Pancreas (tissue), 10 donors: ENCODE data around the gene CD36. TPM values are rescaled to one million over a fixed set of nuclear protein-coding genes. Genes with fewer than 3 reads are reported as not detected.
A peak's percentile ranks its signal among the peaks of the same experiment; 100 is the strongest.

Source experiments
- ATAC-seq, 4 donors: fragments of 200-7000 bp; cut with Tn5 transposase; one replicate each; pipeline versions ENCODE4 v1.8.0 to v1.9.1; 2020; ENCODE audit warnings: mild to moderate bottlenecking in 4 of 4, moderate library complexity in 4 of 4
- DNase-seq, 6 donors: peaks; one replicate each; pipeline ENCODE4 v3.0.0-alpha.2; 2020
- FAIRE-seq: peaks from 2 replicates; lab custom pipeline; 2012; peaks lifted over from hg19 to GRCh38; lab: Jason Lieb, UNC
- H3K27ac ChIP-seq, 4 donors: fragments of 200-600 bp; sonication (generic); 1 replicate in 3 of 4; 2 replicates in 1 of 4; pipeline versions ENCODE4 v1.5.0 to v1.8.0; 2020
- H3K27me3 ChIP-seq, 4 donors: fragments of 200-600 bp; one replicate each; pipeline ENCODE4 v1.8.0; 2021
- H3K36me3 ChIP-seq, 3 donors: fragments of 200-600 bp; sonication (generic) in 1 of 3; one replicate each; pipeline versions ENCODE4 v1.5.0 to v1.8.0; 2020 to 2021
- H3K4me1 ChIP-seq, 3 donors: fragments of 200-600 bp; one replicate each; pipeline ENCODE4 v1.8.0; 2021
- H3K4me3 ChIP-seq, 4 donors: fragments of 200-600 bp; sonication (generic) in 2 of 4; one replicate each; pipeline versions ENCODE4 v1.5.0 to v1.8.0; 2020 to 2021
- H3K9me3 ChIP-seq, 4 donors: fragments of 200-600 bp; one replicate each; pipeline ENCODE4 v1.8.0; 2021
- CTCF ChIP-seq, 4 donors: fragments of 200-600 bp; sonication (generic) in 3 of 4; IDR thresholded peaks; one replicate each; pipeline versions ENCODE4 v1.5.0 to v1.8.0; 2021; ENCODE audit warnings: antibody characterized with exemption in 4 of 4
- WGBS, 2 donors: extraction: QIAGEN DNeasy Blood & Tissue Kit; methylation state at CpG; one replicate each; pipeline ENCODE4 v1.1.7; 2013; 5-methylcytosine and 5-hydroxymethylcytosine counted together
- intact Hi-C, 3 donors: fragments of 100-400 bp; cut with DNase I; formaldehyde crosslinking; loops; one replicate each; pipeline versions ENCODE4 v1.11.1 to v1.14.2; 2022
- polyA plus RNA-seq, 2 donors: library from polyadenylated mRNA; stranded (reverse); fragments of 200-250 nt; gene quantifications; one replicate each; pipeline ENCODE4 v1.2.3, GENCODE V29; 2013
- total RNA-seq, 6 donors: library from RNA; stranded (reverse); fragmentation: NEBNext Ultra II Directional in 4 of 6; extraction: Animal tissue kit (Norgen Biotek cat#: 25700) in 4 of 6; gene quantifications; one replicate each; pipeline versions ENCODE4 v1.2.1 to v1.2.4, GENCODE V29; 2021 to 2023
- donor health status: healthy with polysubstance abuse.
- donor health status: DM: no; HTN: no; CAD: no; lungs with moderate emphysema.
- donor health status: DM: no; HTN: no; CAD: no.
- donor health status: control.
- donor health status: control.
- donor health status: Bipolar disorder and iron deficiency.
- donor health status: DM: yes; HTN: yes; CAD: no.
- donor health status: DM: no; HTN: no; CAD: no.
- donor health status: DM: no; HTN: no; CAD: no.
- donor health status: DM: yes; HTN: yes; CAD: no.

The CD36 gene
- total and polyA plus RNA-seq, 8 donors: 9.8 to 25.0 (median 16.3) TPM

DNA sequence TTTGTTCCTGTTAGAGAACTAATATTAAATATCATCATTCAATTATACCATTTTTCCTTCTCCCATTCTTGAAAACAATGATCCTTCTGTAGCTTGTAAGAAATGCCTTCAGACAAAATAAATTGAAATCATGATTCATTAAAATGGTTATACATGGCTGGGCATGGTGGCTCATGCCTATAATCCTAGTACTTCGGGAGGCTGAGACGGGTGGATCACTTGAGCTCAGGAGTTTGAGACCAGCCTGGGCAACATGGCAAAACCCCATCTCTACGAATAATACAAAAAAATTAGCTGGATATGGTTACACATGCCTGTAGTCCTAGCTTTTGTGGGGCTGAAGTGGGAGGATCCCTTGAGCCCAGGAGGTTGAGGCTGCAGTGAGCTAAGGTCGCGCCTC is 13.0 kb downstream of the CD36 start:
- WGBS, 2 donors: 89 to 96% methylated on average over 5 of the region's 5 CpGs
- no peak overlapping the region for H3K27ac ChIP-seq
- ATAC-seq: no peak
- peaks cover 0 to 3% (median 3%) of the 10 kb centered on the region in 3 donors for H3K4me1 ChIP-seq
- no peak overlapping the region for H3K4me3 ChIP-seq
- no peaks in the 10 kb centered on the region for H3K27me3 ChIP-seq
- DNase-seq: no peak
- TF ChIP-seq CTCF (IDR thresholded peaks at IDR 0.05): no peak
- intact Hi-C loops: no loop called here
- FAIRE-seq: no peak
- no peaks in the 10 kb centered on the region for H3K36me3 ChIP-seq
- no peaks in the 10 kb centered on the region for H3K9me3 ChIP-seq

GRCh38 chr7:80653244-80653643 is 14.8 kb downstream of the CD36 start:
- intact Hi-C loops: no loop called here
- no peak overlapping the region for H3K4me3 ChIP-seq
- FAIRE-seq (no peak), ATAC-seq (no peak), DNase-seq (no peak)
- no peaks in the 10 kb centered on the region for H3K27me3 ChIP-seq
- no peaks in the 10 kb centered on the region for H3K9me3 ChIP-seq
- no peak overlapping the region for H3K27ac ChIP-seq
- H3K36me3 ChIP-seq: no peaks in the 10 kb centered on the region
- WGBS, 2 donors: 92 to 98% methylated on average over 1 of the region's 1 CpG
- peaks cover 0 to 3% (median 3%) of the 10 kb centered on the region in 3 donors for H3K4me1 ChIP-seq
- TF ChIP-seq CTCF (IDR thresholded peaks at IDR 0.05): no peak

GRCh38 chr7:80654887-80655340 is 16.5 kb downstream of the CD36 start:
- Histone ChIP-seq H3K36me3 (no peaks in the 10 kb centered on the region), H3K4me3 (no peak overlapping the region), H3K4me1 (peaks cover 0 to 3% (median 3%) of the 10 kb centered on the region in 3 donors), H3K27me3 (no peaks in the 10 kb centered on the region), H3K9me3 (no peaks in the 10 kb centered on the region), H3K27ac (no peak overlapping the region)
- DNase-seq (no peak), ATAC-seq (peak; percentile 28 to 77 (median 74)), FAIRE-seq (no peak)
- 9 to 15% methylated on average over 2 of the region's 2 CpGs for WGBS, 2 donors
- no peak for TF ChIP-seq CTCF (IDR thresholded peaks at IDR 0.05)
- intact Hi-C loops: loop anchor here in 1 of 3 donors (5.0 kb wide), 1 partner anchor 218 kb away; no protein-coding TSS in a partner anchor

GRCh38 chr7:80656029-80656428 is 17.6 kb downstream of the CD36 start:
- WGBS, 2 donors: 83 to 88% methylated on average over 4 of the region's 4 CpGs
- intact Hi-C loops: loop anchor here in 1 of 3 donors (5.0 kb wide), 1 partner anchor 219 kb away; no protein-coding TSS in a partner anchor
- no peak overlapping the region for H3K27ac ChIP-seq

More at GRCh38 chr7:80656029-80656428, 17.6 kb downstream of the CD36 start:
- Histone ChIP-seq H3K9me3 (no peaks in the 10 kb centered on the region), H3K27me3 (no peaks in the 10 kb centered on the region), H3K36me3 (no peaks in the 10 kb centered on the region), H3K4me3 (no peak overlapping the region), H3K4me1 (peaks cover 0 to 3% (median 3%) of the 10 kb centered on the region in 3 donors)
- no peak for DNase-seq
- no peak for ATAC-seq
- FAIRE-seq: no peak
- no peak for TF ChIP-seq CTCF (IDR thresholded peaks at IDR 0.05)
